Calu3 (cell line): ENCODE data around the gene RIN3. TPM values are rescaled to one million over a fixed set of nuclear protein-coding genes. Genes with fewer than 3 reads are reported as not detected.

Experiments
- BruUV-seq: library from RNA; stranded (reverse); fragments of 400-500 nt; replicated peaks from 2 replicates; lab custom pipeline; 2021; lab: Mats Ljungman, UMichigan
- CTCF ChIA-PET: fragments of 300-600 bp; sonication (Branson Sonifier 250); formaldehyde crosslinking; loops from one replicate; lab custom pipeline; 2022; ENCODE audit warnings: antibody characterized with exemption; lab: Charles Lee
- DNase-seq: peaks from one replicate; pipeline ENCODE4 v3.0.0; 2022
- H3K27ac Mint-ChIP-seq: one replicate; pipeline ENCODE4 v1.8.0; 2022; ENCODE audit warnings: mixed read lengths; ENCODE audit not compliant: unreplicated experiment
- H3K27me3 Mint-ChIP-seq: one replicate; pipeline ENCODE4 v1.8.0; 2022; ENCODE audit warnings: mixed read lengths; ENCODE audit not compliant: unreplicated experiment
- H3K36me3 Mint-ChIP-seq: one replicate; pipeline ENCODE4 v1.8.0; 2022; ENCODE audit warnings: mild to moderate bottlenecking, moderate library complexity, mixed read lengths; ENCODE audit not compliant: insufficient read depth, unreplicated experiment
- H3K4me1 Mint-ChIP-seq: one replicate; pipeline ENCODE4 v1.8.0; 2022; ENCODE audit warnings: mild to moderate bottlenecking, low read depth, mixed read lengths; ENCODE audit not compliant: unreplicated experiment
- H3K4me3 Mint-ChIP-seq: one replicate; pipeline ENCODE4 v1.8.0; 2022; ENCODE audit warnings: mild to moderate bottlenecking, low read depth, moderate library complexity, mixed read lengths; ENCODE audit not compliant: unreplicated experiment
- H3K9me3 Mint-ChIP-seq: one replicate; pipeline ENCODE4 v1.8.0; 2022; ENCODE audit warnings: low read depth, mixed read lengths; ENCODE audit not compliant: unreplicated experiment
- intact Hi-C: fragments of 100-400 bp; cut with micrococcal nuclease; formaldehyde crosslinking; loops from one replicate; pipeline ENCODE4 v1.10.0; 2022; ENCODE audit not compliant: unreplicated experiment
- total RNA-seq: library from RNA; stranded (reverse); gene quantifications from 2 replicates; pipeline ENCODE4 v1.2.3, GENCODE V29; 2022
- TF ChIP-seq, protein P1 (sequence below): fragments of 200-600 bp; IDR thresholded peaks from one replicate; pipeline ENCODE4 v1.8.0; 2022; ENCODE audit warnings: antibody characterized with exemption; ENCODE audit not compliant: unreplicated experiment

The RIN3 gene
- total RNA-seq, 1 experiment from 2014 or later, result 13.8 TPM

DNA sequence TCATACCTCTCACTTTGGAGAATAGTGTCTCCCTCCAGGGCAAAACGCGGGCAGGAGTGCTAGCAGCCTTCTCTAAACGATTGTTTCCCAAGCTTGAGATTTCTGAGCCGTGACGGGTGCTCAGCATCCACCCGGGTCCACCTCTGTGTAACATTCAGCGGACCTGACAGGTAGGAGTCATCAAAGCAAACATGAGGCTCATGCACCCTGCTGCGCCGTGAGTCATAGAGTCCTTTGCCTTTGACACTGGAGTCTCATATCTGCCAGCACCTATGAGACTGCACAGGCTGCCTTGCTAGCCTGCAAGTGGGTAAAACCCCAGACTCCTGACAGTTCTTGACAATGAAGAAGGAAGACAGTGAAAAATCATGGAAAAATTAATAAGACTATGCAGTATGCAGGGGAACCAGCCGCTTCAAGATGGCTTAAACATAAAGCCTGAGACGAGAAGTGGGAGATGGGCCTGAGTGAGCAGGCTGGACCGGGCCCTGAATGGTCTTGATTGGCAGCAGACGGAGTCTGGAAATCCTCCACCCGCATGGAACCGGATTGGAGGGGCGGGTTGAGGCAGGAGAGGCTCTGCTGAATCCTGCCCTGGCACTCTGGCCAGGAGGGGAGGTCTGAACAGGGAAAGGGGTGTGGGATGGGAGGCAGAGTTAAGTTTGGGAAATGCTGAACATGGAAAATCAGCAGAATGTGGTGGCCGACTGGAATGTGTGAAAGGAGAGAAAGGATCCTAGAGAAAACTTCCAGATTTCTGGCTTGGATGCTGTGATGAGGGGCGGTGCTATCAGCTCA lies 180.6 kb downstream of the RIN3 start:
- no TSS peak for BruUV-seq
- Mint-ChIP-seq H3K27ac (no peak overlapping the region), H3K27me3 (peaks cover 40% of the 10 kb centered on the region), H3K4me3 (no peak overlapping the region), H3K36me3 (peaks cover 9% of the 10 kb centered on the region), H3K9me3 (no peaks in the 10 kb centered on the region), H3K4me1 (no peaks in the 10 kb centered on the region)
- TF ChIP-seq, protein P1, sequence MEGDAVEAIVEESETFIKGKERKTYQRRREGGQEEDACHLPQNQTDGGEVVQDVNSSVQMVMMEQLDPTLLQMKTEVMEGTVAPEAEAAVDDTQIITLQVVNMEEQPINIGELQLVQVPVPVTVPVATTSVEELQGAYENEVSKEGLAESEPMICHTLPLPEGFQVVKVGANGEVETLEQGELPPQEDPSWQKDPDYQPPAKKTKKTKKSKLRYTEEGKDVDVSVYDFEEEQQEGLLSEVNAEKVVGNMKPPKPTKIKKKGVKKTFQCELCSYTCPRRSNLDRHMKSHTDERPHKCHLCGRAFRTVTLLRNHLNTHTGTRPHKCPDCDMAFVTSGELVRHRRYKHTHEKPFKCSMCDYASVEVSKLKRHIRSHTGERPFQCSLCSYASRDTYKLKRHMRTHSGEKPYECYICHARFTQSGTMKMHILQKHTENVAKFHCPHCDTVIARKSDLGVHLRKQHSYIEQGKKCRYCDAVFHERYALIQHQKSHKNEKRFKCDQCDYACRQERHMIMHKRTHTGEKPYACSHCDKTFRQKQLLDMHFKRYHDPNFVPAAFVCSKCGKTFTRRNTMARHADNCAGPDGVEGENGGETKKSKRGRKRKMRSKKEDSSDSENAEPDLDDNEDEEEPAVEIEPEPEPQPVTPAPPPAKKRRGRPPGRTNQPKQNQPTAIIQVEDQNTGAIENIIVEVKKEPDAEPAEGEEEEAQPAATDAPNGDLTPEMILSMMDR, result no peak
- CTCF ChIA-PET, result no interaction called here
- intact Hi-C loops, result no loop called here
- no peak for DNase-seq

GRCh38 chr14:92694807-92695206 lies 181.2 kb downstream of the RIN3 start:
- Mint-ChIP-seq H3K27ac (no peak overlapping the region), H3K36me3 (peaks cover 9% of the 10 kb centered on the region), H3K27me3 (peaks cover 40% of the 10 kb centered on the region), H3K9me3 (no peaks in the 10 kb centered on the region), H3K4me1 (no peaks in the 10 kb centered on the region), H3K4me3 (no peak overlapping the region)
- DNase-seq, result no peak
- no TSS peak for BruUV-seq
- CTCF ChIA-PET, result no interaction called here
- TF ChIP-seq, protein P1, result no peak
- intact Hi-C loops, result no loop called here

- no TSS peak for BruUV-seq
- Mint-ChIP-seq H3K9me3 (no peaks in the 10 kb centered on the region), H3K36me3 (peaks cover 9% of the 10 kb centered on the region), H3K4me3 (no peak overlapping the region), H3K27me3 (peaks cover 40% of the 10 kb centered on the region), H3K27ac (no peak overlapping the region), H3K4me1 (no peaks in the 10 kb centered on the region)
- DNase-seq, result no peak
- TF ChIP-seq, protein P1, result no peak
- intact Hi-C loops, result no loop called here
- CTCF ChIA-PET, result no interaction called here
Measured at GRCh38 chr14:92695562-92695961, 182.0 kb downstream of the RIN3 start.

DNA sequence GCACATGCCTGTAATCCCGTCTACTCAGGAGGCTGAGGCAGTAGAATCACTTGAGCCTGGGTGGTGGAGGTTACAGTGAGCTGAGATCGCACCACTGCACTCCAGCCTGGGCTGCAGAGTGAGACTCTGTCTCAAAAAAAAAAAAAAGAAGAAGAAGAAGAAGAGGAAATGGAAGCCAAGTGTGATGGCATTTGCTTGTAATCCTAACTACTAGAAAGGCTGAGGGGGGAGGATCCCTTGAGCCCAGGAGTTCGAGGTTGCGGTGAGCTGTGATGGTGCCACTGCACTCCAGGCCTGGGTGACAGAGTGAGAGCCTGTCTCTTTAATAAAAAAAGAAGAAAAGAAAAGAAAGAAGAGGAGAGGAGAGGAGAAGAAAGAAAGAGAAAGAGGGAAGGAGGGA lies 182.8 kb downstream of the RIN3 start:
- no peaks in the 10 kb centered on the region for H3K9me3 Mint-ChIP-seq
- CTCF ChIA-PET, result no interaction called here
- H3K4me3 Mint-ChIP-seq, result no peak overlapping the region
- intact Hi-C loops, result no loop called here
- H3K27ac Mint-ChIP-seq, result no peak overlapping the region
- TF ChIP-seq, protein P1, result no peak
- peaks cover 40% of the 10 kb centered on the region for H3K27me3 Mint-ChIP-seq
- H3K36me3 Mint-ChIP-seq, result peaks cover 9% of the 10 kb centered on the region
- DNase-seq, result no peak
- no peaks in the 10 kb centered on the region for H3K4me1 Mint-ChIP-seq
- no TSS peak for BruUV-seq
